Mesothelial cell of epicardium (in vitro differentiated cells): ENCODE measurements around the gene XRCC5. TPM values are rescaled to one million over a fixed set of nuclear protein-coding genes. Genes with fewer than 3 reads are reported as not detected.

Source experiments
- DNase-seq, 2 experiments: peaks; one replicate each; pipeline ENCODE4 v3.0.0; 2021; ENCODE audit warnings: low spot score in 2 of 2; ENCODE audit not compliant: unreplicated experiment in 2 of 2
- H3K27ac Mint-ChIP-seq: 2 replicates; pipeline ENCODE4 v1.8.0; 2021; ENCODE audit warnings: mixed read lengths
- H3K27me3 Mint-ChIP-seq: 2 replicates; pipeline ENCODE4 v1.8.0; 2021; ENCODE audit warnings: low read depth, mixed read lengths
- H3K36me3 Mint-ChIP-seq: 2 replicates; pipeline ENCODE4 v1.8.0; 2021; ENCODE audit warnings: mixed read lengths
- H3K4me1 Mint-ChIP-seq: 2 replicates; pipeline ENCODE4 v1.8.0; 2021; ENCODE audit warnings: mixed read lengths
- H3K4me3 Mint-ChIP-seq: 2 replicates; pipeline ENCODE4 v1.8.0; 2021; ENCODE audit warnings: mild to moderate bottlenecking, moderate library complexity, mixed read lengths
- H3K9me3 Mint-ChIP-seq: 2 replicates; pipeline ENCODE4 v1.8.0; 2021; ENCODE audit warnings: mixed read lengths
- total RNA-seq: library from RNA; stranded (reverse); gene quantifications from 3 replicates; pipeline ENCODE4 v1.2.1, GENCODE V29; 2021
- TF ChIP-seq, protein P1 (sequence below): fragments of 200-600 bp; sonication (generic); IDR thresholded peaks from one replicate; pipeline ENCODE4 v1.5.0; 2021; ENCODE audit warnings: antibody characterized with exemption; ENCODE audit not compliant: unreplicated experiment

The XRCC5 gene
- total RNA-seq, 1 donor from 2014 or later, result 294 TPM

DNA sequence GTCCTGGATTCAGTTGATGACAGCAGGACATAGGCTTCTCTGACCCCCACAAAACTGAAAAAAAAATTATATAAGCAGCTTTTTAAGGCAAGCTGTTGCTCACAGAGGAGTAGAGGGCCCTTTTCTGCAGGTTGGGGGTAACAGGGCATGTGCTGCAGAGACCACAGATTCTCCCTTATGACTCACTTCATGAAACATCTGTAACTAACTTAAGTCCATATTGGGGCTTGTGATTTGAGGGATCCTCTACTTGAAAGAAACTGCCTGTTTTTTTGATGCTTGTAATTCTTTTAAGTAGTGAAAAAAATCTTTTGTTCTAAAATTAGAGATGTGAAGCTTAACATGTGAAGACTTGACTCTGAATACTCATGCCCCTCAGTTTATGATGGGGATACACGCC is 33.4 kb downstream of the XRCC5 start:
- no peak for DNase-seq
- no peak overlapping the region for H3K27ac Mint-ChIP-seq
- H3K4me3 Mint-ChIP-seq, result no peak overlapping the region
- H3K4me1 Mint-ChIP-seq, result no peaks in the 10 kb centered on the region
- peaks cover 33% of the 10 kb centered on the region for H3K36me3 Mint-ChIP-seq
- H3K27me3 Mint-ChIP-seq, result no peaks in the 10 kb centered on the region
- no peaks in the 10 kb centered on the region for H3K9me3 Mint-ChIP-seq
- TF ChIP-seq, protein P1, sequence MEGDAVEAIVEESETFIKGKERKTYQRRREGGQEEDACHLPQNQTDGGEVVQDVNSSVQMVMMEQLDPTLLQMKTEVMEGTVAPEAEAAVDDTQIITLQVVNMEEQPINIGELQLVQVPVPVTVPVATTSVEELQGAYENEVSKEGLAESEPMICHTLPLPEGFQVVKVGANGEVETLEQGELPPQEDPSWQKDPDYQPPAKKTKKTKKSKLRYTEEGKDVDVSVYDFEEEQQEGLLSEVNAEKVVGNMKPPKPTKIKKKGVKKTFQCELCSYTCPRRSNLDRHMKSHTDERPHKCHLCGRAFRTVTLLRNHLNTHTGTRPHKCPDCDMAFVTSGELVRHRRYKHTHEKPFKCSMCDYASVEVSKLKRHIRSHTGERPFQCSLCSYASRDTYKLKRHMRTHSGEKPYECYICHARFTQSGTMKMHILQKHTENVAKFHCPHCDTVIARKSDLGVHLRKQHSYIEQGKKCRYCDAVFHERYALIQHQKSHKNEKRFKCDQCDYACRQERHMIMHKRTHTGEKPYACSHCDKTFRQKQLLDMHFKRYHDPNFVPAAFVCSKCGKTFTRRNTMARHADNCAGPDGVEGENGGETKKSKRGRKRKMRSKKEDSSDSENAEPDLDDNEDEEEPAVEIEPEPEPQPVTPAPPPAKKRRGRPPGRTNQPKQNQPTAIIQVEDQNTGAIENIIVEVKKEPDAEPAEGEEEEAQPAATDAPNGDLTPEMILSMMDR, result no peak

DNA sequence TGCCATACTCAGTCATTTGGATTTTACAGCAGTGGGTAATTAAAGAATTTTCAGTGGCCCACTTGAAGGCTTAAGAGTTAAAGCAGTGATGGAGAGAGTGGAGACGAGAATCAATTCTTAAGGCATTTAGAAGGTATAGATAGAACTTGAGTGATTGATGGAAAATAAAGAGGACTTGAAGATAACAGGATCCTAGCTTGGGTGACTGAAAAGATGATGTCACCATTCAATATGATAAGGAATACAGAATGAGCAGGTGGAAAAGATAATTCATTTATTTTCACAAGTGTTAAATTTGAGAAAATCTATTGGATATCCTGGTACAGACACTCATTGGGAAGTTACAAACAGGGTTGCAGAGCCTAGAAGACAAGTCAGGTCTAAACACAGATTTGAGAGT is 35.2 kb downstream of the XRCC5 start:
- TF ChIP-seq, protein P1, result no peak
- Mint-ChIP-seq H3K9me3 (no peaks in the 10 kb centered on the region), H3K4me1 (no peaks in the 10 kb centered on the region), H3K36me3 (peaks cover 29% of the 10 kb centered on the region), H3K4me3 (no peak overlapping the region), H3K27ac (no peak overlapping the region), H3K27me3 (no peaks in the 10 kb centered on the region)
- DNase-seq, result no peak

DNA sequence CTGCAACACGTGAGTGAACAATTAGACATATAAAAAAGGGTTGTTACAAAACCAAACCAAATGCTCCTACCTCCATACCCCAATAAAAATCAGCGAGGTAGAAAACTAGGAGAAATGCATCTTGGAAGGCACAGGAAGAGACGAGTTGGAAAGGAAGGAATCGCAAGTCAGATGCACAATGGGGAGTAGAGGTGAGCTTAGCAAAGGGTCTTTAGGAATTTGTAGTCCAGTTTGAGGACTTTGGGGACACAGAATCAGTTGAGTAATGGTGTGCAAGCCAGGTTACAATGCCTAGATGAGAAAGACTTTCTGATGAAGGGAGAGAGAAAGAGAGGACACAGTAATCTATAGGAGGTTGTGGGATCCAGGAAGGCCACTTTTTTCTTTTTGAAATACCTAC is 35.7 kb downstream of the XRCC5 start:
- Mint-ChIP-seq H3K27ac (no peak overlapping the region), H3K36me3 (peaks cover 34% of the 10 kb centered on the region), H3K4me3 (no peak overlapping the region), H3K27me3 (no peaks in the 10 kb centered on the region), H3K4me1 (no peaks in the 10 kb centered on the region), H3K9me3 (no peaks in the 10 kb centered on the region)
- DNase-seq, result no peak
- TF ChIP-seq, protein P1, result no peak

DNA sequence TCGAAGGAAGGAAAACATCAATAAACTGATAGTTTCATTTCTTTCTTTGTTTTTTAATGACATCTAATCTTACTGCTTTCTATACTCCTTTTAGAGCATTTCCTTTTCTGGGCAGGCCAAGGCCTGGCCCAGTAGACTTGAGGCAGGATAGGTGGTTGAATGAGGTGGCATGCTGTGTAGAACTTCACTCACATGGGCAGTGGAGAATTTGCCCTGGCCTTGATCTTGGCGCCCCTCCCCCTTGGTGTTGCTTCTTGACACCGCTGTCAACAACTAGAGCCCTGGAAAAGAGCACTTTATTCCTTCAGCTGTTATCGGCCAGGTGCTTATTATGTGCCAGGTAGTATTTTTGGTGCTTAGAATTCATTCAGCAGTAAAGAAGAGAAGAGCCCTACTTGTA is 37.4 kb downstream of the XRCC5 start:
- H3K27ac Mint-ChIP-seq, result no peak overlapping the region
- no peaks in the 10 kb centered on the region for H3K4me1 Mint-ChIP-seq
- H3K27me3 Mint-ChIP-seq, result no peaks in the 10 kb centered on the region
- H3K9me3 Mint-ChIP-seq, result no peaks in the 10 kb centered on the region
- no peak for DNase-seq
- H3K4me3 Mint-ChIP-seq, result no peak overlapping the region
- H3K36me3 Mint-ChIP-seq, result peaks cover 39% of the 10 kb centered on the region
- TF ChIP-seq, protein P1, result no peak

DNA sequence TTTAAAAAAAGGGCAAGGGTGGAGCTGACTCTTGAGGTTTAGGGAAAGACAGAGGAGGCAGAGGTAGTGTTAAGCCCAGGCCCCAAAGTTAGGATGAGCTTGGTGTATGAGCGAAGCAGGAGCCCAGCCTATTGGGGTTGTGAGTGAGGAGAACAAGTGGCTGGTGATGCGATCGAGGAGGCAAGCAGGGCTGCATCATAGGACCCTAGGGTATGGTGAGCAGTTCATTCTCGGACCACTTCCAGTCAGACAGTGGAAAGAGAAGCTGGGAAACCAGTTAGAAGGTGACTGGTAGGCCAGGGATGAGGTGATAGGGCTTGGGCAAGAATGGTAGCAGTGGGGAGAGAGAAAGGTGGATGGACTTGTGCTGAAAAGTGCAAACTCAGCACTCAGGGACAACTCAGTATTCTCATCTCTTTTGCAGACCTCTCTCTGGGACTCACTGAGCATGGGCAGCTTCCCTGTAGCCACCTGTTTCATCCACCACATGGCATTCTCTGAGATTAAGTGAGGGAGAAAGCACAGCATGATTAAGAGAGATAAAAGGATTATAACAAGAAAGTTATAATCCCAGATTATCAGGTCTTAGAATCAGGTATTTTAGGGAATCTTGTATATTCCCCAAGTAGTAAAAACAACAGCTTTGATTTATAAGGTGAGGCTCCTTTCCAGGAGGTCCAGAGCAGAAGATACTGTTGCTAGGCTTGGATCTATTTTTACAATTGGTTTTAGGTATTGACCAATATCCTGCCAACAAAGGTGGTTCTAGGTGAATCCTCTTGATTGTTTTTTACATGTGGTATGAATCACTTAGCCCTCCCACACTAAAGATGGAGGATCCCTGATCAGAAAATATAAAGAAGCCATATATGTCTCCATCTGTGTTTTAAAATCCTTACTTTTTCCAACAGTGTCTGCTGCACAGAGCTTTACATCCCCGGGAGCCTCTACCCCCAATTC is 38.3 kb downstream of the XRCC5 start:
- TF ChIP-seq, protein P1, result no peak
- Mint-ChIP-seq H3K27ac (no peak overlapping the region), H3K4me3 (no peak overlapping the region), H3K36me3 (peaks cover 42% of the 10 kb centered on the region), H3K4me1 (no peaks in the 10 kb centered on the region), H3K9me3 (no peaks in the 10 kb centered on the region), H3K27me3 (no peaks in the 10 kb centered on the region)
- no peak for DNase-seq
